H1 (cell line): ENCODE data around the gene POLG. TPM values are rescaled to one million over a fixed set of nuclear protein-coding genes. Genes with fewer than 3 reads are reported as not detected.

ENCODE experiments used
- ATF2 ChIP-seq: IDR thresholded peaks from 2 replicates; pipeline ENCODE4 v1.6.1; 2012; ENCODE audit warnings: low read length, inconsistent platforms
- BACH1 ChIP-seq: IDR thresholded peaks from 2 replicates; pipeline ENCODE4 v1.6.1; 2012; ENCODE audit warnings: low read length, improper control_type of control experiment
- CBX8 ChIP-seq: fragments of 300-800, 300-1000 bp; sonication (generic); IDR thresholded peaks from 2 replicates; pipeline ENCODE4 v1.7.1; 2016; ENCODE audit warnings: low read depth, low read length, borderline replicate concordance
- GTF2F1 ChIP-seq: IDR thresholded peaks from 2 replicates; pipeline ENCODE4 v1.6.1; 2012; ENCODE audit warnings: low read depth, low read length, improper control_type of control experiment, borderline replicate concordance
- HDAC2 ChIP-seq, 2 experiments: fragments of 300-600 bp in 1 of 2; sonication (generic) in 1 of 2; IDR thresholded peaks; 2 replicates each; pipeline ENCODE4 v1.6.1; 2011 to 2012; ENCODE audit warnings: low read depth in 2 of 2, low read length in 2 of 2, mild to moderate bottlenecking in 2 of 2, moderate library complexity in 2 of 2, borderline replicate concordance in 1 of 2, inconsistent platforms in 1 of 2
- KDM1A ChIP-seq: fragments of 200-600, 300-600 bp; sonication (generic); IDR thresholded peaks from 2 replicates; pipeline ENCODE4 v1.7.1; 2016; ENCODE audit warnings: mild to moderate bottlenecking, low read length, borderline replicate concordance
- POU5F1 ChIP-seq: IDR thresholded peaks from 2 replicates; pipeline ENCODE4 v1.6.1; 2011; ENCODE audit warnings: low read depth, mild to moderate bottlenecking, low read length, moderate library complexity
- SIN3A ChIP-seq, 2 experiments: IDR thresholded peaks in 1 of 2; conservative IDR thresholded peaks in 1 of 2; 2 replicates each; pipeline ENCODE4 v1.6.1; 2011 to 2012; ENCODE audit warnings: low read length in 2 of 2, improper control_type of control experiment in 1 of 2, low read depth in 1 of 2, mild to moderate bottlenecking in 1 of 2
- SIX5 ChIP-seq: IDR thresholded peaks from 2 replicates; pipeline ENCODE4 v1.6.1; 2011; ENCODE audit warnings: mild to moderate bottlenecking, low read depth, low read length
- SRF ChIP-seq: IDR thresholded peaks from 2 replicates; pipeline ENCODE4 v1.6.1; 2011; ENCODE audit warnings: mild to moderate bottlenecking, low read depth, low read length, moderate library complexity
- SUZ12 ChIP-seq: fragments of 200-600 bp; sonication (generic); IDR thresholded peaks from 2 replicates; pipeline ENCODE4 v1.6.1; 2012; ENCODE audit warnings: mild to moderate bottlenecking, inconsistent platforms, low read length, moderate library complexity, mixed read lengths
- polyA plus RNA-seq, 7 experiments: library from polyadenylated mRNA; depleted of rRNA in 3 of 7; stranded (reverse) in 5 of 7; unstranded in 2 of 7; fragments of >200 nt in 5 of 7; fragments of 200-250 nt in 2 of 7; gene quantifications; 1 replicate in 5 of 7; 2 replicates in 1 of 7; 4 replicates in 1 of 7; pipeline versions ENCODE4 v1.2.1 to v1.2.3, GENCODE V29; 2011 to 2013; ENCODE audit warnings: missing spikeins in 2 of 7, mixed read lengths in 2 of 7
- total RNA-seq: library from RNA; stranded (reverse); fragmentation: NEBNext Ultra II Directional; extraction: Animal tissue kit (Norgen Biotek cat#: 25700); gene quantifications from 2 replicates; pipeline ENCODE4 v1.2.1, GENCODE V29; 2021

POLG gene
- total and polyA plus RNA-seq, 2 of the 8 experiments (the other 6 are each of a cell fraction or from before 2014, with no cell fraction given), result 14.8 to 52.3 TPM

- TF ChIP-seq GTF2F1, result no peak
- TF ChIP-seq BACH1, result no peak
- TF ChIP-seq KDM1A, result no peak
- TF ChIP-seq ATF2, result no peak
- TF ChIP-seq SRF, result no peak
- TF ChIP-seq SIN3A (conservative IDR thresholded peaks at IDR 0.05 in 1 of 2, IDR thresholded peaks at IDR 0.05 in 1 of 2; ENCODE audit: low read depth in 1 of 2, low read length in 2 of 2), result no peak
- TF ChIP-seq HDAC2 (IDR thresholded peaks at IDR 0.05; ENCODE audit: borderline replicate concordance in 1 of 2, low read depth in 2 of 2, low read length in 2 of 2), result no peak
- TF ChIP-seq CBX8, result no peak
- TF ChIP-seq SUZ12, result no peak
- TF ChIP-seq POU5F1, result no peak
- no peak for TF ChIP-seq SIX5
These were observed 6.0 kb downstream of the POLG start (continued) for GRCh38 chr15:89328398-89329254.
